Panc1 (cell line): ENCODE measurements around the gene SH3RF2. TPM values are rescaled to one million over a fixed set of nuclear protein-coding genes. Genes with fewer than 3 reads are reported as not detected.

Experiments used
- ATAC-seq: fragments of 200-7000 bp; cut with Tn5 transposase; 2 replicates; pipeline ENCODE4 v1.9.1; 2020; ENCODE audit warnings: mild to moderate bottlenecking, moderate library complexity
- BruUV-seq: library from RNA; stranded (reverse); fragments of 400-500 nt; replicated peaks from 2 replicates; lab custom pipeline; 2021; lab: Mats Ljungman, UMichigan
- CTCF ChIA-PET: fragments of 300-600 bp; sonication (Branson Sonifier 250); formaldehyde crosslinking; loops from one replicate; lab custom pipeline; 2022; ENCODE audit warnings: antibody characterized with exemption; lab: Charles Lee
- POLR2A ChIA-PET: fragments of 300-600 bp; sonication (Branson Sonifier 250); formaldehyde crosslinking; loops from one replicate; lab custom pipeline; 2022; ENCODE audit warnings: antibody characterized with exemption; lab: Charles Lee
- DNase-seq: peaks from one replicate; pipeline ENCODE4 v3.0.0-alpha.2; 2010; ENCODE audit warnings: low read depth, low spot score
- H3K27ac ChIP-seq: 2 replicates; pipeline ENCODE4 v1.5.1; 2011; ENCODE audit warnings: mild to moderate bottlenecking, low read length, inconsistent platforms
- H3K27me3 ChIP-seq: fragments of 200-500 bp; sonication (Bioruptor generic); 2 replicates; pipeline ENCODE4 v1.6.0; 2014; ENCODE audit warnings: low read length, inconsistent platforms; ENCODE audit not compliant: control insufficient read depth, insufficient read depth
- H3K36me3 ChIP-seq: fragments of 200-500 bp; sonication (Bioruptor generic); 2 replicates; pipeline ENCODE4 v1.5.1; 2014; ENCODE audit warnings: inconsistent platforms, mild to moderate bottlenecking, low read length, moderate library complexity; ENCODE audit not compliant: control insufficient read depth, insufficient read depth
- H3K4me1 ChIP-seq: 2 replicates; pipeline ENCODE4 v1.5.1; 2011; ENCODE audit warnings: inconsistent platforms, mild to moderate bottlenecking, low read length, moderate library complexity; ENCODE audit not compliant: control insufficient read depth, insufficient read depth
- H3K4me3 ChIP-seq, 2 experiments: 2 replicates each; pipeline ENCODE4 v1.5.1; 2011 to 2012; ENCODE audit warnings: low read depth in 2 of 2, low read length in 2 of 2, mild to moderate bottlenecking in 2 of 2, inconsistent platforms in 1 of 2, moderate library complexity in 1 of 2
- H3K9me3 ChIP-seq: fragments of 200-500 bp; sonication (Bioruptor generic); 2 replicates; pipeline ENCODE4 v1.5.1; 2014; ENCODE audit warnings: low read depth, mild to moderate bottlenecking, inconsistent platforms, low read length, moderate library complexity; ENCODE audit not compliant: control insufficient read depth, insufficient read depth
- POLR2AphosphoS5 ChIP-seq: IDR thresholded peaks from 2 replicates; pipeline ENCODE4 v1.6.1; 2012; ENCODE audit warnings: mild to moderate bottlenecking, low read depth, low read length, moderate library complexity
- SIN3A ChIP-seq: IDR thresholded peaks from 2 replicates; pipeline ENCODE4 v1.6.1; 2012; ENCODE audit warnings: low read depth, mild to moderate bottlenecking, low read length, moderate library complexity, borderline replicate concordance; ENCODE audit not compliant: insufficient read depth
- TCF7L2 ChIP-seq: IDR thresholded peaks from 2 replicates; pipeline ENCODE4 v1.6.1; 2011; ENCODE audit warnings: mild to moderate bottlenecking, low read depth, low read length, inconsistent platforms
- in situ Hi-C: cut with HindIII; loops from 2 replicates; pipeline ENCODE4 v1.10.0; 2016; ENCODE audit warnings: low sequenced_read_pairs, low pct_unique_long_range_greater_than_20kb
- intact Hi-C: fragments of 100-400 bp; cut with micrococcal nuclease; formaldehyde crosslinking; loops from one replicate; pipeline ENCODE4 v1.10.0; 2022; ENCODE audit not compliant: unreplicated experiment
- total RNA-seq: library from RNA; stranded (reverse); gene quantifications from one replicate; pipeline ENCODE4 v1.2.1, GENCODE V29; 2021; ENCODE audit not compliant: unreplicated experiment
- TF ChIP-seq, protein P1 (sequence below): fragments of 450-650 bp; IDR thresholded peaks from 2 replicates; pipeline ENCODE4 v1.5.1; 2017; ENCODE audit warnings: mild to moderate bottlenecking
- TF ChIP-seq, protein P2 (sequence below), 2 experiments: IDR thresholded peaks; 2 replicates each; pipeline ENCODE4 v1.6.1; 2011 to 2012; ENCODE audit warnings: low read depth in 2 of 2, control low read depth in 1 of 2, low read length in 1 of 2, mild to moderate bottlenecking in 1 of 2, moderate library complexity in 1 of 2; ENCODE audit not compliant: insufficient read depth in 1 of 2

SH3RF2 gene
- total RNA-seq, 1 experiment from 2014 or later: 23.1 TPM

DNA sequence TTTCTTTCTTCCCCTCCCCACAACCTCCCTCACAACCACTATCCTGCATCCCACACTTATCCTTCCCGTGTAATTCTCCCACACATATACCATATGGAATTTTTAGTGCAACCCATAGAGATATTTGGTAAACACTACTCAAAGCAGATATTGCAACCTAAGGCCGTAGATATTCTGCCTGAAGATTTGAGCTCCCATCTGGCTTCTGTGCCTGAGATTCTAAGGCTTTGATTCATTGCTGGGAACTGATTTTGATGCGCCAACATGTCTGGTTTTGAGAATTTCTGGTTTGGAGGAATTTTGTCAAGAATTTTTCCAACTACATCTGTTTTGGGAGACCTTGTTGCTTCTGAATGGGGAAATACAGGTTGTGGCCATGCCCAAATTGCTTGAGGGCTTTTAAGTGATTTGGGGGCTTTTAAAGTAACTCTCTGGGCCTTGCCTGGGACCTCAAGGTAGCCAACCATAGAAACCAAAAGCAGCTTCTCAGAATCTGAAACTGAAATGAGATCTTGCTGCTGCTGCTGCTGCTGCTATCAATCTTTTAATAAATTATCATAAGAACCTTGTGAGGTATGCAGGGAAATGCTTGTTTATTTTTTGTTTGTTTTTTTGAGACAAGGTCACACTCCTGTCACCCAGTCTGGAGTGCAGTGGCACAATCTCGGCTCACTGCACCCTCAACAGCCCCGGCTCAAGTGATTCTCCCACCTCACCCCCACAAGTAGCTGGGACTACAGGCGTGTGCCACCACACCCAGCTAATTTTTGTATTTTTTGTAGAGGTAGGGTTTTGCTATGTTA is 132.8 kb downstream of the SH3RF2 start:
- no peaks in the 10 kb centered on the region for H3K4me1 ChIP-seq
- no TSS peak for BruUV-seq
- POLR2A ChIA-PET: no interaction called here
- no peaks in the 10 kb centered on the region for H3K36me3 ChIP-seq
- no peak overlapping the region for H3K27ac ChIP-seq
- DNase-seq (no peak), ATAC-seq (no peak)
- H3K9me3 ChIP-seq: no peaks in the 10 kb centered on the region
- H3K27me3 ChIP-seq: no peaks in the 10 kb centered on the region
- CTCF ChIA-PET: no interaction called here
- in situ Hi-C loops: no loop called here
- TF ChIP-seq TCF7L2 (no peak), SIN3A (no peak), POLR2AphosphoS5 (no peak)
- intact Hi-C loops: no loop called here
- no peak overlapping the region for H3K4me3 ChIP-seq

DNA sequence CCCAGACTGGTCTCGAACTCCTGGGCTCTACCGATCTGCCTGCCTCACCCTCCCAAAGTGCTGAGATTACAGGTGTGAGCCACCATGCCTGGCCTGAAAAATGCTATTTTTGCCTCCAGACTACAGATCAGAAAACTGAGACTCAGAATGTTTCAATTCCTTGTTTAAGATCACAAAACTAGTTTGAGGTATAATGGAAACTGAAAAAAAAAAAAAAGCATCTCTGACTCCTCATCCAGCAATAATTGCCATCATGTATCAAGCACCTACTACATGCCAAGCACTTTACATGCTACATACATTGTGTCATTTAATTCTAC is 133.4 kb downstream of the SH3RF2 start:
- no peak for DNase-seq
- BruUV-seq: no TSS peak
- no peaks in the 10 kb centered on the region for H3K27me3 ChIP-seq
- ATAC-seq: no peak
- ChIA-PET CTCF (no interaction called here), POLR2A (no interaction called here)
- no peaks in the 10 kb centered on the region for H3K4me1 ChIP-seq
- H3K9me3 ChIP-seq: no peaks in the 10 kb centered on the region
- no peak overlapping the region for H3K4me3 ChIP-seq
- H3K27ac ChIP-seq: no peak overlapping the region
- in situ Hi-C loops (no loop called here), intact Hi-C loops (no loop called here)
- TF ChIP-seq POLR2AphosphoS5 (no peak), SIN3A (no peak), TCF7L2 (no peak)
- TF ChIP-seq, protein P1, sequence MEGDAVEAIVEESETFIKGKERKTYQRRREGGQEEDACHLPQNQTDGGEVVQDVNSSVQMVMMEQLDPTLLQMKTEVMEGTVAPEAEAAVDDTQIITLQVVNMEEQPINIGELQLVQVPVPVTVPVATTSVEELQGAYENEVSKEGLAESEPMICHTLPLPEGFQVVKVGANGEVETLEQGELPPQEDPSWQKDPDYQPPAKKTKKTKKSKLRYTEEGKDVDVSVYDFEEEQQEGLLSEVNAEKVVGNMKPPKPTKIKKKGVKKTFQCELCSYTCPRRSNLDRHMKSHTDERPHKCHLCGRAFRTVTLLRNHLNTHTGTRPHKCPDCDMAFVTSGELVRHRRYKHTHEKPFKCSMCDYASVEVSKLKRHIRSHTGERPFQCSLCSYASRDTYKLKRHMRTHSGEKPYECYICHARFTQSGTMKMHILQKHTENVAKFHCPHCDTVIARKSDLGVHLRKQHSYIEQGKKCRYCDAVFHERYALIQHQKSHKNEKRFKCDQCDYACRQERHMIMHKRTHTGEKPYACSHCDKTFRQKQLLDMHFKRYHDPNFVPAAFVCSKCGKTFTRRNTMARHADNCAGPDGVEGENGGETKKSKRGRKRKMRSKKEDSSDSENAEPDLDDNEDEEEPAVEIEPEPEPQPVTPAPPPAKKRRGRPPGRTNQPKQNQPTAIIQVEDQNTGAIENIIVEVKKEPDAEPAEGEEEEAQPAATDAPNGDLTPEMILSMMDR: no peak
- TF ChIP-seq, protein P2, sequence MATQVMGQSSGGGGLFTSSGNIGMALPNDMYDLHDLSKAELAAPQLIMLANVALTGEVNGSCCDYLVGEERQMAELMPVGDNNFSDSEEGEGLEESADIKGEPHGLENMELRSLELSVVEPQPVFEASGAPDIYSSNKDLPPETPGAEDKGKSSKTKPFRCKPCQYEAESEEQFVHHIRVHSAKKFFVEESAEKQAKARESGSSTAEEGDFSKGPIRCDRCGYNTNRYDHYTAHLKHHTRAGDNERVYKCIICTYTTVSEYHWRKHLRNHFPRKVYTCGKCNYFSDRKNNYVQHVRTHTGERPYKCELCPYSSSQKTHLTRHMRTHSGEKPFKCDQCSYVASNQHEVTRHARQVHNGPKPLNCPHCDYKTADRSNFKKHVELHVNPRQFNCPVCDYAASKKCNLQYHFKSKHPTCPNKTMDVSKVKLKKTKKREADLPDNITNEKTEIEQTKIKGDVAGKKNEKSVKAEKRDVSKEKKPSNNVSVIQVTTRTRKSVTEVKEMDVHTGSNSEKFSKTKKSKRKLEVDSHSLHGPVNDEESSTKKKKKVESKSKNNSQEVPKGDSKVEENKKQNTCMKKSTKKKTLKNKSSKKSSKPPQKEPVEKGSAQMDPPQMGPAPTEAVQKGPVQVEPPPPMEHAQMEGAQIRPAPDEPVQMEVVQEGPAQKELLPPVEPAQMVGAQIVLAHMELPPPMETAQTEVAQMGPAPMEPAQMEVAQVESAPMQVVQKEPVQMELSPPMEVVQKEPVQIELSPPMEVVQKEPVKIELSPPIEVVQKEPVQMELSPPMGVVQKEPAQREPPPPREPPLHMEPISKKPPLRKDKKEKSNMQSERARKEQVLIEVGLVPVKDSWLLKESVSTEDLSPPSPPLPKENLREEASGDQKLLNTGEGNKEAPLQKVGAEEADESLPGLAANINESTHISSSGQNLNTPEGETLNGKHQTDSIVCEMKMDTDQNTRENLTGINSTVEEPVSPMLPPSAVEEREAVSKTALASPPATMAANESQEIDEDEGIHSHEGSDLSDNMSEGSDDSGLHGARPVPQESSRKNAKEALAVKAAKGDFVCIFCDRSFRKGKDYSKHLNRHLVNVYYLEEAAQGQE (IDR thresholded peaks at IDR 0.05; ENCODE audit: insufficient read depth in 1 of 2, low read depth in 2 of 2, low read length in 1 of 2): no peak
- no peaks in the 10 kb centered on the region for H3K36me3 ChIP-seq

DNA sequence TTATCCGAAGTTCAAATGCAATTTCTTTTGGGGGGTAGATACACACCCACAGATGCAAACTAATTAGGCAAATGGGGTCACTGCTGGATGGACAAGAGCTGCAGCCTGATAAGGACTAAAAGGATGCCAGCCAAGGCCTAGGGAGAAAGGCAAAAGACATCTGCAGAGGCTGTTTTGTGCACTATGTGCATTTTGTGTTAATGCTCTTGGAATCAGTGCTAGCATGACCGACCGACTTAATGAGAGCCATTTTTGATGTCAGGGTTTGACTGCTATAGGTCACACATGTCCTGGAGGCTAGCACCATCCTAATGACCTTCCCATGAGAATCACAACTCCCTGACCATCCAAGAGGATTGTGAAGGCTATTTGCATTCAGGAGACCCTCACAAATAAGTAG is 134.4 kb downstream of the SH3RF2 start:
- Histone ChIP-seq H3K27me3 (no peaks in the 10 kb centered on the region), H3K27ac (no peak overlapping the region), H3K4me3 (no peak overlapping the region), H3K36me3 (no peaks in the 10 kb centered on the region), H3K4me1 (no peaks in the 10 kb centered on the region), H3K9me3 (no peaks in the 10 kb centered on the region)
- ChIA-PET CTCF (interaction anchor here (0.6 kb wide), 1 partner anchor 76 kb away, joined by 10 read pairs; no protein-coding TSS in a partner anchor), POLR2A (no interaction called here)
- in situ Hi-C loops (no loop called here), intact Hi-C loops (no loop called here)
- DNase-seq: no peak
- ATAC-seq: no peak
- BruUV-seq: no TSS peak
- no peak for TF ChIP-seq POLR2AphosphoS5
- TF ChIP-seq SIN3A: no peak
- TF ChIP-seq, protein P1: no peak
- TF ChIP-seq TCF7L2: no peak
- TF ChIP-seq, protein P2 (IDR thresholded peaks at IDR 0.05; ENCODE audit: insufficient read depth in 1 of 2, low read depth in 2 of 2, low read length in 1 of 2): no peak
